Bladder microvascular endothelial cell (primary cell): Measurements from ENCODE around the gene GPRASP2. TPM values are rescaled to one million over a fixed set of nuclear protein-coding genes. Genes with fewer than 3 reads are reported as not detected.

ENCODE experiments used
- total RNA-seq: library from RNA; depleted of rRNA; stranded (reverse); fragments of >200 nt; gene quantifications from 2 replicates; pipeline ENCODE4 v1.2.3, GENCODE V29; 2014

Gene GPRASP2
- 9.6 and 13.9 TPM in 2 replicates for total RNA-seq

DNA sequence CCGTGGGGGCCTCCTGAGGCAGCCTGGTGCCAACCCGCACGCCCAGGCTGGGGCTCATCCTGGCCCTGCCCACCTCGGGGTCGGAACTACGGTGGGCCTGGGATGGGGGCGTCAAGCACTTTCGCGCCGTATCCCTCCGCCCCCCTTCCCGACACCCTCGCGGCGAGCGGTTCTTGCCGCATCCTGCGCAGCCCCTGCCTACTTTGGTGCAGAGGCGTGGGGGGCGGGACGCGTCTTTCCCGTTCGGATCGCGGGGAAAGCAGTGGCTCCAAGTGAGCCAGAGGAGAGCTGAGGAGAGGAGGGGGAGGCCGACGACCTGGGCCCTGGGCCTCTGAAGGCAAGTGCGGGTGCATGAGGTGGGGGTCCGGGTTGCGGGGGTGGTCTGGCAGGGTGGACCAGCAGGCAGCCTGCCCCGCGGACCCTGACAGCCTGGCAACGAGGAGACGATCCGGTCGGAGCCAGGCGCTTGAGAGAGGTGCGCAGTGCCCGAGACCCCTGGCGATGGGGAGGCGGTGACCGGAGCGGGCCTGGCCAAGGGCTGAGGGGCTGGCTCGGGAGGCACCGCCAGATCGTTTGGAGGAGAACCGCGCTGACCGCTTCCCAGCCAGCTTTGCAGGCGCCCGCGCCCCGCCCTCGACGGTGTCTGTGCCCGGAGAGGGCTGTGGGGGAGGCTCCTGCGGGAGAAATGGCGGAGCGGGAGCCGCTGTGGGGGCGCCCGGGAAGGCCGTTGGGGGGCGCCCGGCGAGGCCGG lies at the start of gene GPRASP2:
GPRASP2 (plus strand) TSS at position 233 of the 751 bp plus-strand sequence. CDS start 2,422 bp downstream, outside the sequence.

GRCh38 chrX:102720237-102721168 lies 8.3 kb downstream of the GPRASP2 start, which contains the start of gene GPRASP3:
Gene GPRASP3, plus strand, starts transcription at chrX:102720743. Its CDS starts 28,253 bp downstream, at chrX:102748996.

Other genes with a start within 250 kb of the GPRASP2 start
- not detected in 2 replicates for gene TCP11X2, start 240.6 kb upstream of the GPRASP2 start, total RNA-seq
- gene TMSB15A, start 195.7 kb upstream of the GPRASP2 start, total RNA-seq = 0.82 and 1.8 TPM in 2 replicates
- gene ARMCX5, start 112.9 kb upstream of the GPRASP2 start, total RNA-seq = 11.0 and 23.9 TPM in 2 replicates
- 0.65 and 3.3 TPM in 2 replicates for gene GPRASP1, start 61.0 kb upstream of the GPRASP2 start, total RNA-seq
- gene GPRASP3, start 8.3 kb downstream of the GPRASP2 start, total RNA-seq = 5.7 and 6.6 TPM in 2 replicates
- gene RAB40AL, start 224.8 kb downstream of the GPRASP2 start, total RNA-seq = 0.32 and 0.94 TPM in 2 replicates